ENCODE results near the gene CST3.
"Not testable (repeated sequence)": the region's sequence is repeated elsewhere in the genome, so short reads cannot be mapped to it uniquely, and the experiment has no call there.

Gene CST3

DNA sequence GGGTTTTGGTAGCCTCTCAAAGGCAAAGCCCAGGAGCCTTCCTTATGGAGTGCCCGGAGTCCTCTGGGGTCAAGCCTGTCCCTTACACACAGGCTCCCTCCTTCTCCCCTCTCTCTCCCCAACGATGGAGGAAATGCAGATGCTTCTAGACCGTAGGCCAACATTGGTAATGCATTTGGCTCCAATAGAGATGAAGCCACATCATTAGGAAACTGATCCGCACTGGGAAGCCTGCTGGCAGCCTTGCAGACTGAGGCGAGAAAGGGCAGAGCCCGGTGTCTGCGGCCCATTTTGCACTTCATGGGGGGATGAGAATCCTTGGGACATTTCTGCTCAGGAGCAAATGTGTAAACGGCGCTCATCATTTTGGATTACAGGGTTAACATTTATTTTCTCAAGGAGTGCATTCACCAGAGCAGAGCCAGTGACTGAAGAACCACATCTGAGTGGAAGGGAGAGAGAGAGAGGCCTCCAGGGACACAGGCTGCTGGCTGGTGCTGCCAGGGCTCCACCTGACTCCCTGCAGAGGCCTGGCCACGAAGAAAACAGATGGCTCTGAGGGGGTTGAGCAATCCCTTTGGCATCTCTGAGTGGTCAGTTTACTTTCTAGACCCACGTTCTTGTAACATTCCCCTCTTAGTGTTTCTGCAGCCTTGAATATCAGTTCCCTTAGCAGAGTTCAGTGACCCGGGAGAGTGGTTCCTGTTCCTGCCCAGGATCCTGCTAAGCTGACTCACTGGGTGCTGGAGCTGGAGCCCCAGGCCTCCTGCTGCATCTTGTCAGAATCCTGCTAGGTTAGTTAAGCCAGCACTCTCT lies 4.4 kb upstream of the CST3 start:
- peaks cover 11 to 50% of the 10 kb centered on the region in 2 donors for H3K4me1 Mint-ChIP-seq
- no peak for DNase-seq
- H3K9me3 Mint-ChIP-seq, result peaks cover 0 to 3% of the 10 kb centered on the region in 2 donors
- H3K36me3 Mint-ChIP-seq, result no peaks in the 10 kb centered on the region
- no peak overlapping the region for H3K4me3 Mint-ChIP-seq
- no peak overlapping the region for H3K27ac Mint-ChIP-seq
- ATAC-seq (replicated peaks), result no peak
- H3K27me3 Mint-ChIP-seq, result peaks cover 7 to 11% of the 10 kb centered on the region in 2 donors

DNA sequence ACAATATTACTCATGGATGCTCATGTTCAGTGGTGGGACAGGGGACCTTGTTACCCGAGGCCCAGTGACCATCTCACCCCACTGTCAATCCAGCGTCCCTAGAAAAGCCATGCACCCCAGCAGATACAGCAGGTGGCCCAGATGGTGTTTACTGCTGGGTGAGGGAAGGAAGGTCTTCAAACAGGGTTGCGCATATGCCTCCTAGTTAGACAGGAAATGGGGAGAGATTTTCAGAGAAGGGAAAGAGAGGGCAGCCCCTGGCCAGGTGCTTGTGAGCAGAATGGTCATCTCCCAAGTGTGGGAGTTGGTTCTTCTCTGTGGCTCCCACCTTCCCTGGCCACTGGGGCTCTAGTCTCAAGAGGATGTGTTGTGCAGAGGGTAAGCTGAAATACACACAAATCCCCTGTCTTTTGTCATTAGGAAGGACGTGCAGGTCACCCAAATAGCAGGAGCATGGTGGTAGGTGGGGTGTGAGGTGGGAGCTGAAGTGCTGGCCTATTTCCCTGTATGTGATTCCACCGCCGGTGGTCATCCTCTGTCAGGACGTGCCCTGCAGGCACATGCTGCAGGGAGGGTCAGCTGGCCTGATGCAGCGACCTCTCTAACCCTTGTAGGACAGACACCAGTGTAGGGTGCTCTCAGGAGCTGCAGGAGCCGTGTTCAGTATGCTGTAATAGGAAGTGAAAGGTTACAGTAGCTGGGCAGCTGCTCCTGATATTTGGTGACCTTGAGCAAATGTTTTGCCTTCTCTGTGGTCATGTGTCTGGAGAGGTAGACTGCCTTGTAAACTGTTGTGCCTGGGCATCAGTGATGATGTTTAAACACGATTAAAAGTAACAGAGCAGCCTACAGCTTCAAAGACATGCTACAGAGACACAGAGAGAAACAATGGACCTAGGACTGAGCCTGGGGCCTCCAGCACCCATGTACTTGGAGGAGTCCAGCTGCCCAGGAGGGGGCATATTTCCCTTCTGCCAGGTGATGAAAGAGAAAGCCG lies 3.2 kb upstream of the CST3 start:
- DNase-seq (no peak), ATAC-seq (replicated peaks) (peak in 1 of 2 donors; percentile 15)
- Mint-ChIP-seq H3K9me3 (peaks cover 0 to 3% of the 10 kb centered on the region in 2 donors), H3K4me3 (no peak overlapping the region), H3K27ac (no peak overlapping the region), H3K27me3 (peaks cover 19 to 23% of the 10 kb centered on the region in 2 donors), H3K4me1 (peaks cover 15 to 55% of the 10 kb centered on the region in 2 donors), H3K36me3 (no peaks in the 10 kb centered on the region)

DNA sequence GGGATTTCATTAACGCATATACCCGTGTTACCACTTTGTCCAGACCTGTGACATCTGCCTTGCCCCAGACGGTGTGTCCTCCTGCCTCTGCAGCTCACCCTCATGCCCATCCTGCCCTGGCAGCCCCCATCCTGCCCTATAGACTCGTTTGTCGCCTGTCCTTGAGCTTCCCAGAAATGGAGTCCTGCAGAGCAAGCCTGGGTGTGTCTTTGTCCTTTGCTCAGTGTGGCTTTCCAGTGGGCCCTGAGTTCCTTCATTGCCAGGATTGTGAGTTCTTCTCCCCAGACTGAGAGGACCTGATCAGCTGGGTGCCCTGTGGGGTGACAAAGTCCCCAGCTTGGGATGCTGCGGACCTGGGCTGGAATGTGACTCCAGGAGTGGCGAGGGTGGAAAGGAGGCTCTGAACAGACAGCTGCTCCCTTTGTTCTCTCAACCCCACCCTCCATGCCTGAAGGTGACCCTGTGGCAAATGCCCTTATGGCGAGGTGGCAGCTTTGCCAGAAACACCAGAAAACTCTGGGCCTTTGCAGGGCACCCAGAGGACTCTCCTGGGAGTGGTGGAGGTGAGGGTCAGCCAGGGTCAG lies 2.4 kb upstream of the CST3 start:
- H3K4me1 Mint-ChIP-seq, result peaks cover 10 to 47% of the 10 kb centered on the region in 2 donors
- H3K36me3 Mint-ChIP-seq, result no peaks in the 10 kb centered on the region
- H3K27me3 Mint-ChIP-seq, result peaks cover 21 to 25% of the 10 kb centered on the region in 2 donors
- H3K9me3 Mint-ChIP-seq, result peaks cover 0 to 1% of the 10 kb centered on the region in 2 donors
- H3K4me3 Mint-ChIP-seq, result no peak overlapping the region
- DNase-seq (no peak), ATAC-seq (replicated peaks) (no peak)
- H3K27ac Mint-ChIP-seq, result no peak overlapping the region

DNA sequence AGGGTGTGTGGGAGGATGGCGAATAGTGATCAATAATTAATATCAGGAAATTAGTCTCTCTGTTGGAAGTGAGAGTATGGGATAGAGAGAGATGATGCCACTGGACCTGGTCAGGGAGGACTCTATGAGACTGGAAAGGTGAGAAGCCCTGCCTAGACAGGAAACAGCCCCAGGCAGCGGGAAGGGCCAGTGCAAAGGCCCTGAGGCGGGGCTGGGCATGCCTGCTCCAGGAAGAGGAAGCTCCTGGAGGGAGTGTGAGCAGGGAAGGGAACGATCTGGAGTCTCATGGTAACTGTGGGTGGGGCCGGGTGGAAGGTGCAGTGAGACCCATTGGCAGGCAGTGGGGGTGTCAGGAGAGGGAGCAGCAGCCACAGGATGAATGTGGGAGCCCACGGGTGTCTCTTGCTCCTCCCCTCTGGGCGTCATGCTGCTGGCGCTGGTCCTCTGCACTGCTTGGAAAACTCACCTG lies 1.8 kb upstream of the CST3 start:
- peaks cover 0 to 1% of the 10 kb centered on the region in 2 donors for H3K9me3 Mint-ChIP-seq
- no peaks in the 10 kb centered on the region for H3K36me3 Mint-ChIP-seq
- H3K4me1 Mint-ChIP-seq, result peaks cover 10 to 46% of the 10 kb centered on the region in 2 donors
- H3K27ac Mint-ChIP-seq, result no peak overlapping the region
- no peak overlapping the region for H3K4me3 Mint-ChIP-seq
- no peak for DNase-seq
- H3K27me3 Mint-ChIP-seq, result peaks cover 25 to 27% of the 10 kb centered on the region in 2 donors
- no peak for ATAC-seq (replicated peaks)

DNA sequence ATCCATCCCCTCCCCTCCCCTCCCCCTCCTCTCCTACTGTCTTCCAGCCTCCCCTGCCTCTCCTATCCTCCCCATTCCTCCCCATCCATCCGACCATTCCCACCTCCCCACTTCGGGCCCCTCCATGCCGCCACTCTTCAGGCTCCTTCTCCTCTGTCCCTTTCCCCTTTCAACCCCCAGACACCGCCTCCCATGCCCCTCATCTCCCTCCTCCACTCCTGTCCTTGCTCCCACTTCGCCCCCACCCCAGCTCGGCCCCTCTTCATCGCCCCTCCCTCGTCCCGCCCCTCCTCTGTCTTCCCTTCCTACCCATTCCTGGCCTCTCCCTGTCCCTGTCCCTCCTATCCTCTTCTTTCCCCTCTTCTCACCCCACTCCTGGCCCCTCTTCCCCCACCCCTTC lies 554 bp upstream of the CST3 start:
- Mint-ChIP-seq H3K4me1 (peaks cover 6 to 39% of the 10 kb centered on the region in 2 donors), H3K36me3 (no peaks in the 10 kb centered on the region), H3K27me3 (peaks cover 27 to 29% of the 10 kb centered on the region in 2 donors), H3K27ac (no peak overlapping the region), H3K9me3 (peaks cover 0 to 1% of the 10 kb centered on the region in 2 donors), H3K4me3 (peak overlapping the region in 1 of 2 donors; percentile 37)
- ATAC-seq (replicated peaks) (no peak), DNase-seq (no peak)

DNA sequence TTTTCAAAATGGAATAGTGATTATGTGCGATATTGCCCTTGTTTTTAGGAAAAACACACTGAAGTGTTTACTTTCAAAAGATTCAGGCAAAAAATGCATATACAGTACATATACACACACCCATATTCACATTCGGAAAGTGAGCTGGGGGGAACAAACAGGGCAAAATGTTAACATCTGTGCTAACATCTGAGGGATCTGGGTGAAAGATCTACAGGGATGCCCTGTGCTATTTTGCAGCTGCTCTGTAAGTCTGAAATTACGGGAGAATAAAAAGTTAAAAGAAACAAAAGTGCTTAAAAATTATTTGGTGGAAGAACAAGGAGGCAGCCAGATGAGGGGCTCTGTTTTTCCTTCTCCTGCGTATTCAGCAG lies 860 bp downstream of the CST3 start:
- no peaks in the 10 kb centered on the region for H3K36me3 Mint-ChIP-seq
- peaks cover 27 to 31% of the 10 kb centered on the region in 2 donors for H3K27me3 Mint-ChIP-seq
- H3K4me3 Mint-ChIP-seq, result peak overlapping the region; percentile 75
- no peak for DNase-seq
- peaks cover 6 to 31% of the 10 kb centered on the region in 2 donors for H3K4me1 Mint-ChIP-seq
- ATAC-seq (replicated peaks), result no peak
- H3K9me3 Mint-ChIP-seq, result peaks cover 0 to 1% of the 10 kb centered on the region in 2 donors
- no peak overlapping the region for H3K27ac Mint-ChIP-seq

DNA sequence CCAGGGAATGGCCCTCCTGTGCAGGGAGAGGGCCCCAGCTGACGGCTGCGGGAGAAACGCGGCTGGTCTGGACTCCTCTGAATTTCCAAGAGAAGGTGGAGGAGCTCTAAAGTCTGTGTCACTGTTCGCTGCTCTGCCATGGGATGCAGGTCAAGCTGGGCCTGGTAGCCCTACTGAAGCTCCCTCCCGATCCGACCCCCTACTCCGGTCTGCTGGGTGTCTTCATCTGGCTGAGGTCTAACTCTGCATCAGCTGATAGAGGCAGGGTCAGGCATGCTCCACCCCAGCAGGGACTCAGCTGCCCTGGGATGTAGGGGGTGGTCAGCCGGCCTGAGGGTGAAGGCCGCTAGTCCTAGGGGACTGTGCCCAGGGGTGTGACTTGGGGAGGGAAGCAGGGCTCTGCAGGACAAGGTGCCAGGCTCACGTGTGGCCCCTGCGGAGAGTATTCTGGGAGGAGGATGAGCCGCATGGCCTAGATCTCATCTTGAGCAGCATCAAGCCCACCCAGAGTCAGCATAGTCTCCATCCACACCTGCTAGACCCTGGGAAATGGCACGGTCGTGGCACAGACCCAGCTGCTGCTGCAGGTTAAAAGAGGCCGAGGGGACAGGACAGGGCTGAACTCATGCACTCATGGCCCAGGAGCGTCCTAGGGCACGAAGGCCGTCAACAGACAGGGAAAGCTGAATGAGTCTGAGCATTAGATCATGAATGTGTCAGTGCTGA lies 1.4 kb downstream of the CST3 start:
- Mint-ChIP-seq H3K27me3 (peaks cover 27 to 31% of the 10 kb centered on the region in 2 donors), H3K27ac (no peak overlapping the region), H3K4me3 (peak overlapping the region; percentile 75), H3K9me3 (peaks cover 0 to 1% of the 10 kb centered on the region in 2 donors), H3K36me3 (no peaks in the 10 kb centered on the region), H3K4me1 (peaks cover 6 to 29% of the 10 kb centered on the region in 2 donors)
- ATAC-seq (replicated peaks) (no peak), DNase-seq (no peak)

DNA sequence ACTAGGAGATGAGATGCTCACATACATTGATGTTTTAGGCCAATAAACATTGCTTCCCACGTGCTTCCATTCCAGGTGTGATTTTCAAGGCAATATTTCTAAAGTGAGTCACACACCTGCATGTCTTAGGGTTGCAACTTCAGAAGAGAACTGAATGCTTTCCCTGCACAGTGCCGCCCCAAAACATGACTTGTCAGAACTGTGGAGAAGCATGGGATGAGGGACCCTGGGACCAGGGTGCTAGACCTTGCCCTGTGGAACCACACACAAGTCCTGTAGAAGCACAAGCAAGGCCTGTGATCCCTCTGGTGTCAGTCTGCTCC lies 2.0 kb downstream of the CST3 start:
- not testable (repeated sequence) for DNase-seq; H3K9me3 Mint-ChIP-seq; ATAC-seq (replicated peaks); H3K4me3 Mint-ChIP-seq; H3K27ac Mint-ChIP-seq; H3K36me3 Mint-ChIP-seq
- peaks cover 27 to 31% of the 10 kb centered on the region in 2 donors for H3K27me3 Mint-ChIP-seq
- peaks cover 6 to 24% of the 10 kb centered on the region in 2 donors for H3K4me1 Mint-ChIP-seq

DNA sequence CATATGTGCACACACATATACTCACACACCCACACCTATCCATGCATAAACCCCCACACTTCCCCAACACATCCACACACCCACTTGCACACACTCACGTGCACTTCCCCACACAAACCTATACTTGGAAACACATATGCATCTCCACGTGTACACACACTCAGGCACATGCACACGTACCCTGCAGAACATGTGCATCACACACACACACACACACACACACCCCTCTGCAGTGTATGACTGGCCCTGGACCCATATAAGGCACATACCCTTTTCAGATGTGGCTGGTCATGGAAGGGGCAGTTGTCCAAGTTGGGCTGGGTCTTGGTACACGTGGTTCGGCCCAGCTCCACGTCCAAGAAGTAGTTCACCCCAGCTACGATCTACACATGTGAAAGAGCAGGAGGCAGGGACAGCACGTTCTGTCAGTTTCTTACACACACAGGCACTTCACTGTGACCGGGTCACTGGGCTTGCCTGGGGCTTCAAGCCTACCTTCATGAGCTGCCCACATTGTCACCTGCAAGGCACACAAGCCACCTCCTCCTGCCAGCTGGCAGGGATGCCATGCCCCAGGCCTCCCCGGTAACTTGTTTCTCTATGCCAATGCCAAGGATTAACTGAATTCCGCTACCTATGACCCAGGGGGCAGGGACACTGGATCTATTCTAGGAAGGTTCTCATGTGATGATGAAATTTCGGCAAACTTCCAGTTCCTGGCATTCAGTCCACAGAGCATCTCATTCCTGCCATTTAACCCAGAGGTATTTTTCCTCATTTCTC lies 2.6 kb downstream of the CST3 start:
- Mint-ChIP-seq H3K4me3 (no peak overlapping the region), H3K36me3 (no peaks in the 10 kb centered on the region), H3K4me1 (peaks cover 6 to 20% of the 10 kb centered on the region in 2 donors), H3K27ac (no peak overlapping the region), H3K27me3 (peaks cover 27 to 31% of the 10 kb centered on the region in 2 donors), H3K9me3 (peaks cover 0 to 1% of the 10 kb centered on the region in 2 donors)
- no peak for ATAC-seq (replicated peaks)
- no peak for DNase-seq

DNA sequence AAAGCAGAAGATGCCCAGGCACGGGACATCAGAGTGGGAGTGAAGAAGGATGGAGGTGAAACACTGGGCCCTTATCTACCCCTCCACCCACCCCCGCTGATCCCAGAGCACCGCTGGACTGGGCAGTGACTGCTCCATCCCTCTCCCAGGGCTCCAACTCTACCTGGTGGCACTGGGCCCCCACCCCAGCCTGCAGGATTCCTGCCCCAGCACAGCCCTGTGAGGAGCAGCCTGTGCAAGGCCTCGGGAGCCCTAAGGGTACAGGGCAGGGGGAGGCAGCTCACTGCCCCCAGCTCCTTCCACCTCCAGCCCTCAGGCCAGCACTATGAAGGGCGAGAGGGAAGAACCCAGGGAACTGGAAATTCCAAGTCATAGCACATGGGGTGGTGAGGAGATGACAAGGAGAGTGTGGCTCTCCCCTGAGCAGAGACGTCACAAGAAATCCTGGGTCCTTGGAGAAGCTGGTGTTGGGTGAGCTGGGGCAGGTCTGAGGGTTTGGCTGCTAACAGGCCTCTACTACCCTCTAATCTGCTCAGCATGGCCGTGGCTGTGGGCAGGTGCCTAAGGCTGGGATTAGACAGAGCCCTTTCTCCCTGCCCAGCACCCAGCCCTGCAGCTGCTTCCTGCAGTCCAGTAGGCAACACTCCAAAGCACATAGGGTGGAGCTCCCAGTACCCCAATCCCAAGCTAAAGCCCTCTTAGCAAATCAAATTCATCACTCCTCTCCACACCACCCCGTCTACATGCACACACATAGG lies 3.5 kb downstream of the CST3 start:
- ATAC-seq (replicated peaks) (no peak), DNase-seq (no peak)
- Mint-ChIP-seq H3K27me3 (peaks cover 22 to 25% of the 10 kb centered on the region in 2 donors), H3K9me3 (peaks cover under 1 to 3% of the 10 kb centered on the region in 2 donors), H3K4me1 (peaks cover 9 to 15% of the 10 kb centered on the region in 2 donors), H3K27ac (no peak overlapping the region), H3K4me3 (no peak overlapping the region), H3K36me3 (no peaks in the 10 kb centered on the region)

DNA sequence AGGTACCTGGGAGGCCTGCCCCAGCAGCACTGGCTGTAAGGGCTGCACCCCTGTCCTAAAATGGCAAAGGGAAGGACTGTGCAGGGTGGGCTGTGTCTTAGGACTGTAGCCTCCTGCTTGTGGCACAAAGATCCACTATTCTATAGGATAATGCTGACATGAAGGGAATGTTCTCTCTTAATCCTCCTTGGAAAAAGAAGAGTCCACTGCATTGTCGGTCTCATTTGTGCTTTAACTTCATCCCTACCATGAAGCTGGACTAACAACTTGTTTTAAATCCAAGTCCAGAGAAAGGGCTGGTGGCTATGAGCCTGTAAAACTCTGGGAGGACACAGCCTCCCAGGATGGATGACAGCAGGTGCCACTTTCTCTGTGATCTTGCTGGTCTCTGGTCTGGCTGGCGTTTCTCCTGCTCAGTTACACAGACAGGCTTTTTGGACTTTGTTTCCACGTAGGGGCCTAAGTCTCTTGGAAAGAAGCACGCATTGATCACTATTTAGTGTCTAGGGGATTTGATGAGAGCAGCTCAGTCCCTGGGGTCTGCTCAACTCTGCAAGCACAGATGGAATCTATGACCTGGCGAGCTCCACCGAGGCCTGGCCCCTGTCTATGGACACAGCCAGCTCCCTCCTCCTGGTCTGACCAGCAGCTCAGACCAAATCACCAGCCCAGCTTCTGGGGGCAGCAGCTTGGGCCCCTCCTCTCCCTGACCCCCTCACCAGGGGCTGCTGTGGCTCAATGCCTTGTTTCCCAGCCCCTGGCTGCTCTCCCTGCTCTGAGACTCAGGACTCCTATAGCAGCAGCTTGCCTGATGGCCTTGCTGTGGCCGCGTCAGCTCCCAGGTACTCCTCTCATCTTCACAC lies 4.8 kb downstream of the CST3 start:
- Mint-ChIP-seq H3K9me3 (peaks cover 0 to 3% of the 10 kb centered on the region in 2 donors), H3K27me3 (peaks cover 21 to 23% of the 10 kb centered on the region in 2 donors), H3K27ac (no peak overlapping the region), H3K4me3 (no peak overlapping the region), H3K36me3 (no peaks in the 10 kb centered on the region), H3K4me1 (peaks cover 9 to 13% of the 10 kb centered on the region in 2 donors)
- DNase-seq, result no peak
- no peak for ATAC-seq (replicated peaks)
